ENCODE data around the gene MTFR2.
A peak's percentile ranks its signal among the peaks of the same experiment; 100 is the strongest.

MTFR2 gene

DNA sequence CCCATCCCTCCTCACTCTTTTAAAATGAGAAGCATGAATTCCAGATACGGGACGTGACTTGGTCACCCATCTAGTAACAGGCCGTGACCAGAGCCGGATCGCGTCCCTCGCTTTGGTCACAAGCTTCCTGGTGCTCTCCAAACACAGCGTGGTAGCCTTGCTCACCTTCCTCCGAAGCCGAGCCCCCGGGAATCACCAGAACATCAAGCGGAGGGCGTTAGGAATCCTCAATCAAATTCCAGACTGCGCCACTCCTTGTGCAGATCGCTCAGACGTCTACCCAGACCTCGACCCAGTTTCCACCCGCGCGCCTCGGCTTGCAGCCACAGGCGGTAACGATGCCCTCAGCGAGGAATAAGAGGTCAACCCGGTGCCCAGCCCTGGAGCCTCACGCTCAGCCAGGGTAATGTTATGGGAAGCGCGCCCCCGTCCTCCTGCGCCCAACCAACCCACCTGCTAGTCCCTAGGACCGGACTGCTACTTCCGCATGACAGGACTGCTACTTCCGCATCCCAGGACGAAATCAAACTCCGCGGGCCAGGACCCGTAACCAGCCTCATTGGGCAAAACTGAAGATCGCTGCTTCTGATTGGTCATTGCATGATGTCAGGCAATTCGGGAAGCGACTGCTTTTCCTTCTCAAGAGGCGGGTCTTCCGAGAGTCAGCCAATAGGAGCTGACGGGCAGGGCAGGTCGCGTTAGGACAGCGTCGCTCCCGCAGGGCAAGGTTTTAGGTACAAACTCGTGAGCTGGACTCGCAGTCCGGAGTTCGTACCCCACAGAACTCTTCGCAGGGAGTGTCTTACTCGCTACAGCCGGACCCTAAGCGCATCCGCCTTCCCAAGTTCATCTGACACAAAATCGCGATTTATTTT lies at the start of gene MTFR2:
TSS of gene MTFR2 (minus strand) at position 501 of the 875 bp plus-strand sequence. CDS start 1,212 bp downstream, outside the sequence.
- DNase-seq (ENCODE audit: low read depth in 2 of 2) = peak; percentile 96

DNA sequence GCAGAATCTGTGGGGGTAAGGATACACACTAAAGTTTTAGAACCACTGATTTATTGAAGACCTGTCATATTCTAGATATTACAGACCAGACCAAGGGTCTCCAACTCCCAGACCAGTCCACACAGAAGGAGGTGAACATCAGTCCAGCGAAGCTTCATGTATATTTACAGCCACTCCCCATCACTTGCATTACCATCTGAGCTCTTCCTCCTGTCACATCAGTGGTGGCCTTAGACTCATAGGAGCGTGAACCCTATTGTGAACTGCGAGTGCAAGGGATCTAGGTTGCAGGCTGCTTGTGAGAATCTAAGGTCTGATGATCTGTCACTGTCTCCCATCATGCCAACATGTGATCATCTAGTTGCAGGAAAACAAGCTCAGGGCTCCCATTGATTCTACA lies 44.5 kb upstream of the MTFR2 start:
- no peak for DNase-seq (ENCODE audit: low read depth in 2 of 2)

- DNase-seq (ENCODE audit: low read depth in 2 of 2) = peak; percentile 63 to 64
These were observed 40.4 kb upstream of the MTFR2 start for GRCh38 chr6:136290410-136291010.

- DNase-seq (ENCODE audit: low read depth in 2 of 2) = peak; percentile 98 to 99
These were observed 39.7 kb upstream of the MTFR2 start, which contains the start of gene BCLAF1 for GRCh38 chr6:136289579-136290409. Gene BCLAF1, minus strand, starts transcription at chr6:136289846. Its CDS starts 9,980 bp downstream, at chr6:136279866.

GRCh38 chr6:136289327-136289578 lies 39.1 kb upstream of the MTFR2 start:
- DNase-seq (ENCODE audit: low read depth in 2 of 2) = peak; percentile 68 to 74

GRCh38 chr6:136288566-136289326 lies 38.6 kb upstream of the MTFR2 start:
- peak; percentile 62 to 70 for DNase-seq (ENCODE audit: low read depth in 2 of 2)

DNA sequence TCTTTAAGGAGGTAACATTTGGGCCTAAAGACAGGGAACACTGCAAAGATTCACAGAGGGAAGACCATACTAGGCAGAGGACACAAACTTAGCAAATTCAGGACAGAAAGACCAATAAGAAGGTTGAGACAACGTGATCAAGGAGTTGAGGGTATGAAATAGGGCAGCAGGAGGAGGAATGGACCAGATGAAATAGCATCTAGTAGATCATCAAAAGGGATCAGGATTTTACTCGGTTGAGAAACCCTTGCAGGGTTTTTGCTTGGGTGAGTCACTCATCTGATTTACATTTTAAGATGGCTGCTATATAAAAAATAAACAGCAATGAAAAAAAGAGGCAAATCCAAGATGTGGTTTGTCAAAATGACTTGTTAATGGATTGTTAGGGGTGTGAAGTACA lies 34.8 kb upstream of the MTFR2 start:
- no peak for DNase-seq (ENCODE audit: low read depth in 2 of 2)

GRCh38 chr6:136282906-136283305 lies 32.8 kb upstream of the MTFR2 start:
- no peak for DNase-seq (ENCODE audit: low read depth in 2 of 2)

GRCh38 chr6:136280032-136280609 lies 30.0 kb upstream of the MTFR2 start:
- no peak for DNase-seq (ENCODE audit: low read depth in 2 of 2)

DNA sequence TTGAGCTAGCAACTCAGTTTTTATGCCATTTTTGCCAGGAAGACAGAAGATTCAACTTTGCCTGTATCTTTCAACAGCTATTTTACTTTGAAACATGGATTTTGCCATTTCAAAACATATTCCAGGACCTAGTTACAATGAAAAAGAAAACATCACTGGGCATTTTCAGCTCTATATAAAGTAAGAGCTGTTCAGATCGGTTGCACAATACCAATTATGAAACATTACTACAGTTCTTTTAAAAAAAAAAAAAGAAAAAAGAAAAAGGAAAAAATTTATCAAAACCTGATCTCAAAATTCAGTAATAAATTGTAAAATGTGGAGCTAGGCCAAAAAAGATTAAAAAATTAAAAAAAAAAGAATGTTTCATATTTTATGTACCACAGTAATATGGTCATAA lies 24.0 kb upstream of the MTFR2 start:
- no peak for DNase-seq (ENCODE audit: low read depth in 2 of 2)

DNA sequence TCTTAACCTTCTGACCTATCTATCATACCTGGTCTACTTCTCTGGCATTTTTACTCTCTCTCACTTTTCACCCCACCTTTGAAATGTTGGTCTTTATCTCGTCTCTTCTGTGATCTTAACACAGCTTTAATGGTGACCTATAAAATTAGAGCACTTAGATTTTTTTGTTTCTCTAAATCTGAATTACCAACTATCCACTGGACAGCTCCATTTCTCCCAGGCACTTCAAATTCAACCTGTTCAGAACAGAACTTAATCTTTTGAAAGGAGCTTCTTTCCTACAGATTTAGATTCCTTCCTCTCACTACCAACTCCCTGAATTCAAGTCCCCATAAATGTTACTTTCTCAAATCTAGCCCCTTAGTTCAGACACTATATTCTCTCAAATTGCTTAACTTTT lies 15.0 kb upstream of the MTFR2 start:
- DNase-seq (ENCODE audit: low read depth in 2 of 2) = no peak

- no peak for DNase-seq (ENCODE audit: low read depth in 2 of 2)
These were observed 12.8 kb upstream of the MTFR2 start for GRCh38 chr6:136262940-136263339.

DNA sequence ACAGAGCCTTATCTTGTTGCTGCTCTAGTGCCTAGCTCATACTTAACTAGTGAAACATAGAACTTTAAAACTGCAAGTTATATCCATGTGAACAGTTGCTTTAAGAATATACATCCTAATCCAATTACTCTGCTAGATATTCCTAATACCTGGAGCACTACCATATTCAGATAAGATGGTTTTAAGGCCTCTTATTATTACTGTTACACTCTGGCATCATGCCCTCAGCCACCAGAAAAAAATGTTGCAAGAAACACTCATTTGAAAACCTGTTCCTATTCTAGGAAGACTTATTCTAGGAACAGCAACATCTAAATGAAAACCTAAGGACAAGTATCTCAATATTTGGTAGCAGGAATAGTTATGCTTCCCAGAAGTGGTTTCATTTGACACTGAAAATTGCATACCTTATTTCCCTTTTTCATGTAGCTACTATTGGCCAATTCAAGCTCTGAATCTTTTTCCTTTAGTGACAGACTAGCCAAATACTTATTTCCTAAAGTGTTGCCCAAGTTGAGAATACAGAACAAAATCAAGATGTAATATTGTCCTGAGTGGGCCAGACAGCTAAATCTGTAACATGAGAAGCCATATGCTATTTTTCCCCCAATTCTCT lies 4.8 kb upstream of the MTFR2 start:
- no peak for DNase-seq (ENCODE audit: low read depth in 2 of 2)

- no peak for DNase-seq (ENCODE audit: low read depth in 2 of 2)
These were observed 3.6 kb upstream of the MTFR2 start for GRCh38 chr6:136253734-136254133.

GRCh38 chr6:136252441-136252840 lies 2.3 kb upstream of the MTFR2 start:
- DNase-seq (ENCODE audit: low read depth in 2 of 2) = no peak

DNA sequence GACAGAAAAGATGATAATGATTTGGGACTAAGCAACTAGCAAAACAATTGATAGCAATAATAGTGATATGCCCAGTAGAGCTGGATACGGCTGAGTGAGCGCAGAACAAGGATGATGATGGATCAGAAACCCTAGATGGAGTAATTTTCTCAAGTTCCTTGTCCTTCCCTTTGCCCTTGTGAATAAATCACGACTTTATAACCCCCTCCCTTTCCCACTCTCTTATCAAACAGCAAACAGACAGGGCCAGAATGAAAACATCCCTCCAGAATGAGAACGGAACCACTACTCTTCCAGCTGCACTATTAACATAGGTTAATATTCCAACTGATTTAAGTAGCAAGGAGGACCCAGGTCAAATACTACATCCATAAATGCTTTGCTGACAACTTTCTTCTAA lies 1.3 kb upstream of the MTFR2 start:
- no peak for DNase-seq (ENCODE audit: low read depth in 2 of 2)

DNA sequence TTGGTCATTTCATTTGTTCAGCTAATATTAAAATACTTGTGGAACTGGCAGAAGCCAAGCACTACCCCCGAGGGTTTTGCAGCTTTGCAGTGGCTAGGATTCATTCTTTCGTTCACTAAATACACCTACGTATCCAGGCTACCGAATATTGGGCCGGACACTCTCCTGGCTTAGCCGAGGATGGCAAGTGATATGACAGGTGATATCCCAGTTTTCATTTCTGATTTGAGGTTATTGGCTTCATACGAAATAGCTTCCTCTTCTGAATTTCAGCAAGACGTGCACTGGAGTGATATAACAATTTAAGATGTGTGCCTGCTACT lies 536 bp upstream of the MTFR2 start:
- DNase-seq (ENCODE audit: low read depth in 2 of 2) = no peak

- no peak for DNase-seq (ENCODE audit: low read depth in 2 of 2)
These were observed 775 bp downstream of the MTFR2 start for GRCh38 chr6:136249336-136249735.

DNA sequence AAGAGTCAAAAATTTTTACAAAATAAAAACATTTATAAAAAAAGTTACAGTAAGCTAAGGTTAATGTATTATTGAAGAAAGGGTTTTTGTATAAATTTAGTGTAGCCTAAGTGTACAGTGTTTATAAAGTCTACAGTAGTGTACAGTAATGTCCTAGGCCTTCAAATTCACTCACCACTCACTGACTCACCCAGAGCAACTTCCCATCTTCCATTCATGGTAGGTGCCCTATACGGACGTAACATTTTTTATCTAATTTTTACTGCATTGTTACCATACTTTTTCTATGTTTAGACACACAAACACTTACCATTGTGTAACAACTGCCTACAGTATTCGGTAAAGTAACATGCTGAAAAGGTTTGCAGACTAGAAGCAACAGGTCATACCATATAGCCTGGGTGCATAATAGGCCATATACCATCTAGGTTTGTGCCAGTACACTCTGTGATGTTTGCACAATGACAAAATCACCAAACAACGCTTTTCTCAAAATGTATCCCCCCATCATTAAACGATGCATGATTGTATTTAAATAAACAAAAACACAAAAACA lies 6.0 kb downstream of the MTFR2 start:
- DNase-seq (ENCODE audit: low read depth in 2 of 2) = no peak

DNA sequence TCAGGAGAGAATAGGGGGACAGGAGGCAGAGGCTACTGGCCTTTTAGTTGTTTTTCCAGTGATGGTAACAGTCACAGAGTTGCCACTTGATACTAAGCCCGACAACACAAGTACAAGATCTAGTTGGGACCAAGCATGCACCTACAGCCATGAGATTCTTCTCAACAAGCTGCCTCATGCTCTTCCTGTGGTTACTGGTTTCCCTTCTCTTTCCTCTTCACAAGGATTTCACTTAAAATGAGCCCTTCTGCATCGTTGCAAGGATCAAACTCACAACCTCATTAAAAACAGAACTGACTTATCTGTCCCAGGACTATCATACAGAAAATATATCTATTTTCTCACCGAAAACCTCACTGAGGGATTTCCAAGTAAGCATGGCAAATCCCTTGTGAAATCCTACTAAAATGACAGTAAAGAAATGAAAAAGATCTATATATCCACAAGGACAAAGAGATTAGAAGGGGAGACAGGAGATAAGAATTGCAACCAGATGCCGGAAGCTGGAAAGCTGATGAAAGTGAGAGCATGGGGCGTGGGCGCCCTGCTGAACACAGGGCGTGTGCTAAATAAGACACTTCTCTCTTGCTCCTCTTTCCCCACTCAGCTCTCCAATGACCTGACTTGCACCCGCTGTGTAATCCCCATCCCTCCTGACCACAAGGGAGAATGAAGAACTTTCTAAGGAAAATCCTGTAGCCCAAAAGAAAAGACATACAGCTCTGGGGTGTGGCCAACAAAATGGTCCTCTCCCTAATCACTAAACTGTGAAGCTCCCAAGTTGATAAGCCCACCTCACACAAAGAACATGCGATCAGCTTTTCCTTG lies 13.4 kb downstream of the MTFR2 start:
- no peak for DNase-seq (ENCODE audit: low read depth in 2 of 2)
